HG03280 (cell line): ENCODE data around the gene C2orf68.
"Not testable (repeated sequence)": the region's sequence is repeated elsewhere in the genome, so short reads cannot be mapped to it uniquely, and the experiment has no call there.

Source experiments
- ATAC-seq: cut with Tn5 transposase; IDR thresholded peaks from one replicate; pipeline ENCODE4 v1.9.1; 2021; ENCODE audit warnings: mild to moderate bottlenecking, moderate library complexity; ENCODE audit not compliant: unreplicated experiment

Gene C2orf68, protein sequence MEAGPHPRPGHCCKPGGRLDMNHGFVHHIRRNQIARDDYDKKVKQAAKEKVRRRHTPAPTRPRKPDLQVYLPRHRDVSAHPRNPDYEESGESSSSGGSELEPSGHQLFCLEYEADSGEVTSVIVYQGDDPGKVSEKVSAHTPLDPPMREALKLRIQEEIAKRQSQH

DNA sequence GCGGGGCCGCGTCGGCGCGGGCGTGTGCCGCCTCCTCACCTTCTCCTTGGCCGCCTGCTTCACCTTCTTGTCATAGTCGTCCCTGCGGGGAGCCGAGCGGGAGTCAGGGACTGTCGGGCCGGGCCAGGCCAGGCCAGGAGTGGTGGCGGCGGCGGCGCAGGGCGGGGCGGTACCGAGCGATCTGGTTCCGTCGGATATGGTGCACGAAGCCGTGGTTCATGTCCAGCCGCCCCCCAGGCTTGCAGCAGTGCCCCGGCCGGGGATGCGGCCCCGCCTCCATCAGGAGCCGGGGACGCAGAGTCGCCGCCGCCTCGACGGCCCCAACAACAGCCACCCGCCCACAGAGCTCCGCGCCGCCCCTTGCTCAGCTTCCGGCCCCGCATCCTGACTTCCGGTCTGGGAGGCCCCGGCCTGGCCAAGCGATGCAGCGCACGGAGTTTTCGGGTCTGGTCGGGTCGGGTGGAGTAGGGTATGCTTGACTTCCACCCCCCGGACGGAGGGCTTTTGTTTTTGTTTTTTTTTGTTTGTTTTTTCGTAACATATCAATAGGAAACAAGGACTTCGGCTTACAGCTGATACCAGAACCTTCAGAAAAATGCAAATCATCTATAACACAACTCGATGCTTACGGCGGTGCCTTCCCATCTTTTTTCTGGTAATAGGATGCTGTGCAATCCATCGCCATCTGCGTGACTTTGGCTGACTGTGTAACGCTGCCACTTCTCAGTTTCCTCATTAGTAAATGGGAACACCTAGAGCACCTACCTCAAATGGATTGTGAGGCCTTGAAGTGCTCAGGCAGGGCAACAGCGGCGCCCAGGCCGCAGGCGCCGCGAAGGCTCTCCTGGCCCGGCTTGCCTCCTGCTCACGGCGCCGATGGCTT, at the start of gene C2orf68:
TSS of gene C2orf68 (minus strand) at position 362 of the 883 bp plus-strand sequence. CDS start at position 280, 82 bp downstream.
- ATAC-seq = peak; percentile 75

DNA sequence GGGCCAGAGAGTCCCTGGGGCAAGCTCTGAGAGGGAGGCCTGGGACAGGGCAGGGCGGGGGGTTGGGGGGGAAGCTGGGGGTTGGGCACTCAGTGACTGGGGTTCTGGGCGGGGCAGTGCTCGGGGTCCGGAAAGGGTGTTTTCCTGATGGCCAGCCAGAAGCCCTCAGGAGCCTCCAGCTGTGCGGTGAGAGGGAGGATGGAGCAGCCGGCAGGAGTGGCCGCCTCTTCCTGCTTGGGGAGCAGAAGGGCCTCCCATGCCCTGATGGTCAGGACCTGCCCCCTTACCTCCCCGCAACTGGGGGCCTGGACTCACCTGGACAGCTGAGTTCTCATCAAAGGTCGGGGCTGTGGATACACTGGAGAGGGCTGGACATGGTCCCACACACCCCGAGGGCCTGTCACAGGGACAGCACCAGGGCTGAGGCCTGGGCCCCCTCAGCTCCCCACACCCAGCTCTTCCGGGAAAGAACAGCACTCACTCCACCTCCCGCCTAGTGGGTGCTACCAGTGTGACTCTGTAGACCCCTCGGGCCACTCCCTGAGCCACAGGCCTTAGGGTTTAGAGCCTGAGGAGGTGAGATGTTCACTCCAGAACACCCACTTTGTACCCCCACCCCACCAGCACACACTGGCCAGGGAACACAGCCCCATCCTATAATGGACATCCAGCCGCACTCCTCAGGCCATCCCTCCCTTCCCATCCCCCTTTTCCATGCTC, 49.4 kb upstream of the C2orf68 start:
- ATAC-seq = no peak

DNA sequence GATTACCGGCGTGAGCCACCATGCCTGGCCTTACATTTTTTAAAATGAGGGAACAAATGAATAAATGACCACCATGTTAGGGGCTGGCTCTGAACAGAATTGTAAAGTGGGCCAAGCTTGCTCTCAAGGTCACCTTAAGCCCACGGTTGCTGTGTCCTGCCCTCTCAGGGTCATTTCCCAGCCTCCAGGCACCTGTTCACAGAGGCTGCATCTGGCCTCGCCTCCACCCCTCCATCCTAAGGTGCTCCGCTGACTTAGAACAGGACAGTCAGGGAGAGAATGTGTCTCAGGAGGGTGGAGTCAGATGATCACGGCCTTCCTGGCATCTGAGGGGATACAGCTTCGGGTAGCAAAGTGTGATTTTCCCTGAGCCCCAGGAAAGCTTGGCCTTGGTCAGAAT, 48.9 kb upstream of the C2orf68 start:
- no peak for ATAC-seq

GRCh38 chr2:85660301-85660700, 48.4 kb upstream of the C2orf68 start:
- not testable (repeated sequence) for ATAC-seq

GRCh38 chr2:85659324-85659981, 47.6 kb upstream of the C2orf68 start:
- no peak for ATAC-seq

GRCh38 chr2:85657399-85657798, 45.5 kb upstream of the C2orf68 start:
- ATAC-seq = not testable (repeated sequence)

DNA sequence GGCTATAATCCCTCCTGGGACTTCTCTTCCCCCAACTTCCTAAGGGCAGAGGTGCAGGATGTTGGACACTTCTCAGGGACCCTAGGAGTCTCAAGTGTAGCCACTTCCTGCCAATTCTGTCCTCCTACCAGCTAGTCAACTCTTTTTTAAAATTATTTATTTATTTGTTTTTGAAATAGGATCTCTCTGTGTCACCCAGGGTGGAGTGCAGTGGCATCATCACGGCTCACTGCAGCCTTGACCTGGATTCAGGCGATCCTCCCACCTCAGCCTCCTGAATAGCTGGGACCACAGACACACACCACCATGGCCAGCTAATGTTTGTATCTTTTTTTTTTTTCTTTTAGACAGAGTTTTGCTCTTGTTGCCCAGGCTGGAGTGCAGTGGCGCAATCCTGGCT, 44.6 kb upstream of the C2orf68 start:
- no peak for ATAC-seq

DNA sequence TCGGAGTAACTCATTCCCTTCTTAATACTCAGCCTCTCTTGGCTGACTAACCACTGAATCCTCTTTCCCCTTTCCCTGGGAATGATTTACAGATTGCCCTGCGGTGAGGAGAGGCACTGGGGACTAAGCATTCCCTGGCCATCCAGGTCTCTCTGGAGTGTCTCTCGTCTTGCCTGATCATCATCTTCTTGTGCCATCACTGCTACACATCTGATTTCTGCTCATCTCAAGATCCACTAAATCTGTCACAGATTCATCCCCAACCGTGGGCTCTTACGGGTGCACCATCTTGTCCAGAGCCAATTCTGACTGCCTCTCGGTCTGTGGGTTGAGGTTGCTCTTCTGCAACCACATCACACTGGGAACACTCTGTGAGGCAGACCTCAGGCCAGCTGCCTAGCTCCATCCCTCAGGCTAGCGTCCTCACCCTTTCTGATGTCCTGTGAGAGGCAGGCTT, 44.1 kb upstream of the C2orf68 start:
- ATAC-seq = no peak

DNA sequence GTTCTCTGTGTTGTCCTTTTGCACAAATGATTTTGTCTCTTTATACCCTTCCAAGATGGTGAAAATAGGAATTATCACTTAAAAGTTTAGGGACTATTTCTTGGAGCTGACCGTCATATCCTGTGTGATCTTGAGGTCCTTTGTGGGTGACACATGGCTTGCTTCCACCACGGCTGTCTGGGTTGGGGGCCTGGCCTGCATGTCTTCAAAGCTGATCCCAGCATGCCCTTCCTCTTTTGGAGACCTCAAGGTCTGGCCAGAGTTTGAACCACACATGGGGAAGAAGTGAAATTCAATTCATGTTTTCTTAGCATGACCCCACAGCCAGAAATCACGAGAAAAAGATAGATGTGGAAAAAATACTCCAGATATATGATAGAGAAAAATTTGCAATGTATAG, 42.1 kb upstream of the C2orf68 start:
- ATAC-seq = no peak

DNA sequence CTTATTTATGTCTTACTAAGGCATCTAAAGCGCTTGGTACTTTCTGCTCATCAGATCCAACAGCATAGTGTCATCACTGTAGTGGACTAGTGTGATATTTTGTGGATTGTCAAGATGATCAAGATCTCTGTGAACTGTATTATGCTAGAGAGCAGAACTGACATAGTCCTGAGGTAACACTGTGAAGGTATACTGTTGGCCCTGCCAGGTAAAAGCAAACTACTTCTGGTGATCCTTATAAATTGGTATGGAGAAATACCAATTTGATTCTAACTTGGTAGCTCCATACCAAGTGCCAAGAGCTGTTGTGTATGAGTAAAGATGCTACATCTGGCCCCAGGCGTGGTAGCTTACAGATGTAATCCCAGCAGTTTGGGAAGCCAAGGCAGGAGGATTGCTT, 40.2 kb upstream of the C2orf68 start:
- no peak for ATAC-seq

DNA sequence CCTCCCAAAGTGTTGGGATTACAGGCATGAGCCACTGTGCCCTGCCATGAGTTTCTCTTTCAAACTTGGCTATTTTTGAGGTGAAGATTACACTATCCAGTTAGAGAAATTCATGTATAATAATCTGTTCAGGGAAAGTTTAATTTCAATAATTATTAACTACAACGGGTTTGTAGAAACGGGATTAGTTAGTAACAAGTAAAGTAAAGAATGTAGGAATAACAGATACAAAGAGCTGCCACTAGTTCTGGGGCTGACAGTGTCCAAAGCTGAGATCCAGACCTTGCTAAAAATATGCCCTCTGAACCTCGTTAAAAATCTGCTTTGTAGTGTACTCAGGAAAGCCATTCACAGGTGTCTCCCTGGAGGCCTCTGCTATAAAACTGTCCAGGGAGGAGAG, 39.2 kb upstream of the C2orf68 start:
- ATAC-seq = no peak

DNA sequence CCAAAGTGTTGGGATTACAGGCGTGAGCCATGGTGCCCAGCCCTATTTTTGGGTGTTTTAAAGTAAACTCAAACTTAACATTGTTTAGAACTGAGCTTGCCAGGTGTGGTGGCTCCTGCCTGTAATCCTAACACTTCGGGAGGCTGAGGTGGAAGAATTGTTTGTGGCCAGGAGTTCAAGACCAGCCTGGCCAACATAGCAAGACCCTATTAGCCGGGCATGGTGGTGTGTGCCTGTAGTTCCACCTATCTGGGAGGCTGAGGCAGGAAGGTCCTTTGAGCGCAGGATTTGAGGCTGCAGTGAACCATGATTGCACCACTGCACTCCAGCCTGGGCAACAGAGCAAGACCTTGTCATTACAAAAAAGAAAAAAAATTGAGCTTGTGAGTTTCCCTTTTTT, 38.6 kb upstream of the C2orf68 start:
- ATAC-seq = no peak

- ATAC-seq = no peak
Observed at GRCh38 chr2:85649201-85650190, 37.6 kb upstream of the C2orf68 start.

GRCh38 chr2:85648619-85649018, 36.8 kb upstream of the C2orf68 start:
- no peak for ATAC-seq

DNA sequence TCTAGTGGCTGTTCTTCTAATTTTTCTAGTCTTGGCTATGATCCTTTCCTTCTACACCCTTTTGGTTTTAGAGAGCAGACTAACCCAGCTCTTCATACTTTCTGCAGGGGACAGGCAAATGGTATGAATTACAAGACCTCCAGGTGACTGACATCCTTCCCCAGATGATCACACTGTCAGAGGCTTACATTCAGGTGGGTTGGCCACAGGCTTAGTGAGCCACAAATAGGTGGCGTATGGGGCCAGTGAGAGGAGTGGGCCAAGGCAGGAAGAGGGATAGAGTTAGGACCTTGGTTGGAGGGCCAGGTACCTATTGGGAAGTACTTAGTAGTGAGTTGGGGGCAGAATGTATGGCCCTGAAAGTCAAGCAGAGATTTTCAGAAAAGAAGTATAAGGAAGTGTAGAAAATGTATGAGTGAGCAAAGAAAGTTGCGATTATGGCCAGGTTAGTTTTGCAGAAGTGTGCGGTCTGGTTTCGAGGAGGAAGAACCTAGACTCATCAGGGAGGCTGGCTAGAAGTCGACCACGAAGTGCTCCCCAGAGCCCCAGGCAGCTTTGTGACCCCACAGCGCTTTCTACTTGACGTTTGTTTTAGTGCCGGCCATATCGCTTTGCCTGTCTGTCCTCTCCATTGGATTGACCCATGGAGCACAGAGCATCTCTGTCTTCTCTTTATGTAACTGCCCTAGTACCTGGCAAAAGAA, 36.1 kb upstream of the C2orf68 start:
- no peak for ATAC-seq

- ATAC-seq = no peak
Observed at GRCh38 chr2:85646166-85646565, 34.3 kb upstream of the C2orf68 start.

DNA sequence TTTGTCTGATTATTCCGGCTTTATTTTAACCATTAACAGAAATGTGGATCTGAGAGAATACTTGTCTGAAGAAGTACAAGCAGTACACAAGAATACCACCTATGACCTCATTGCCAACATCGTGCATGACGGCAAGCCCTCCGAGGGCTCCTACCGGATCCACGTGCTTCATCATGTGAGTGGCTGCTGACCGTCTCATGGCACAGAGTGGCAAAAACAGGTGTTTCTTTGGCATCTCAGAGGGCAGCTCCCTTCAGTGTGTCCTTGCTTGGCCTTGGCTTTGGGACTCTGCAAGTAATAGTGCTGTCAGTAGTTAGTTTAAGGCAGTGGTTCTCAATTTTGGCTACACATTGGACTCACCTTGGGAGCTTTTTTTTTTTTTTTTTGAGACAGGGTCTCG, 33.0 kb upstream of the C2orf68 start:
- ATAC-seq = no peak

DNA sequence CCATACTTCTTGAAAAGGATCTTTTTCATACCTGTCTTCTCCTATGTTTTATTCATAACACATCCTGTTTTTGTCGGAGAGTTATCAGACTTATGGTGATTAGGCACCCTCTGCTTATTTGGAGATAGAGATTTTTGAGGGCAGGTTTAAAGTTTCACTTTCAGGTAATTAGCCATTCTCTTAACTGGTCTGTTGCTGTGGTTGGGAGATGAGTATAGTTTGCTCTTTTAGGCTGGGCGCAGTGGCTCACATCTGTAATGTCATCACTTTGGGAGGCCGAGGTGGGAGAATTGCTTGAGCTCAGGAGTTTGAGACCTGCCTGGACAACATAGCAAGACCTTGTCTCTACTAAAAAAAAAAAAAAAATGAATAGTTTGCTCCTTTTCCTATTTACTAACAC, 30.9 kb upstream of the C2orf68 start:
- peak; percentile 78 for ATAC-seq

GRCh38 chr2:85635636-85636035, 23.8 kb upstream of the C2orf68 start:
- ATAC-seq = no peak
